ENCODE results near the gene FUZ. TPM values are rescaled to one million over a fixed set of nuclear protein-coding genes. Genes with fewer than 3 reads are reported as not detected.
A peak's percentile ranks its signal among the peaks of the same experiment; 100 is the strongest.

The FUZ gene
- total RNA-seq, 3 donors from 2014 or later (not counting 1 experiment from before 2014, with no cell fraction given) = 17.7 to 33.1 (median 20.6) TPM

- Mint-ChIP-seq H3K4me1 (peaks cover 32 to 39% of the 10 kb centered on the region in 2 donors), H3K27me3 (ENCODE audit: low read depth in 2 of 2) (no peaks in the 10 kb centered on the region), H3K27ac (no peak overlapping the region), H3K9me3 (no peaks in the 10 kb centered on the region), H3K36me3 (no peaks in the 10 kb centered on the region), H3K4me3 (no peak overlapping the region)
- TF ChIP-seq CTCF (IDR thresholded peaks at IDR 0.05) = no peak
- ATAC-seq (no peak), DNase-seq (no peak)
- H3K4me1 ChIP-seq (ENCODE audit: control insufficient read depth, insufficient read depth, low read length) = peaks cover 43% of the 10 kb centered on the region
- no peaks in the 10 kb centered on the region for H3K9me3 ChIP-seq (ENCODE audit: control insufficient read depth, insufficient read depth, low read length)
- no peaks in the 10 kb centered on the region for H3K36me3 ChIP-seq (ENCODE audit: control insufficient read depth, insufficient read depth, low read length)
- H3K27ac ChIP-seq (ENCODE audit: low read length) = no peak overlapping the region
- H3K4me3 ChIP-seq (ENCODE audit: low read length) = no peak overlapping the region
- no peaks in the 10 kb centered on the region for H3K27me3 ChIP-seq (ENCODE audit: control insufficient read depth, insufficient read depth, low read length)
- 95% methylated on average over 8 of the region's 8 CpGs for WGBS (ENCODE audit: insufficient coverage)
- intact Hi-C loops (cut with micrococcal nuclease) = no loop called here
Observed at GRCh38 chr19:49764341-49764740, 48.8 kb downstream of the FUZ start.

GRCh38 chr19:49763230-49763629 is 49.9 kb downstream of the FUZ start, which contains the start of gene TSKS:
TSKS (minus strand) TSS chr19:49763306; CDS start chr19:49763247, 59 bp downstream.
- peak within 1 kb of the TSS in 1 of 2 donors; percentile 75 for H3K27ac Mint-ChIP-seq
- ATAC-seq = no peak
- H3K4me1 ChIP-seq (ENCODE audit: control insufficient read depth, insufficient read depth, low read length) = peaks cover 32% of the 10 kb centered on the region
- 95% methylated on average over 6 of the region's 6 CpGs for WGBS (ENCODE audit: insufficient coverage)
- H3K9me3 ChIP-seq (ENCODE audit: control insufficient read depth, insufficient read depth, low read length) = no peaks in the 10 kb centered on the region
- H3K4me3 Mint-ChIP-seq = peak within 1 kb of the TSS; percentile 47
- H3K4me1 Mint-ChIP-seq = peaks cover 22 to 28% of the 10 kb centered on the region in 2 donors
- TF ChIP-seq CTCF (IDR thresholded peaks at IDR 0.05) = no peak
- H3K27me3 ChIP-seq (ENCODE audit: control insufficient read depth, insufficient read depth, low read length) = no peaks in the 10 kb centered on the region
- H3K27ac ChIP-seq (ENCODE audit: low read length) = no peak within 1 kb of the TSS
- DNase-seq = no peak
- no peaks in the 10 kb centered on the region for H3K27me3 Mint-ChIP-seq (ENCODE audit: low read depth in 2 of 2)
- no peak within 1 kb of the TSS for H3K4me3 ChIP-seq (ENCODE audit: low read length)
- no peaks in the 10 kb centered on the region for H3K36me3 Mint-ChIP-seq
- intact Hi-C loops (cut with micrococcal nuclease) = no loop called here
- H3K9me3 Mint-ChIP-seq = no peaks in the 10 kb centered on the region
- no peaks in the 10 kb centered on the region for H3K36me3 ChIP-seq (ENCODE audit: control insufficient read depth, insufficient read depth, low read length)

GRCh38 chr19:49761625-49762311 is 51.3 kb downstream of the FUZ start:
- intact Hi-C loops (cut with micrococcal nuclease) = no loop called here
- H3K27ac Mint-ChIP-seq = peak overlapping the region in 1 of 2 donors; percentile 75
- no peaks in the 10 kb centered on the region for H3K9me3 Mint-ChIP-seq
- peaks cover 11 to 15% of the 10 kb centered on the region in 2 donors for H3K4me1 Mint-ChIP-seq
- H3K9me3 ChIP-seq (ENCODE audit: control insufficient read depth, insufficient read depth, low read length) = no peaks in the 10 kb centered on the region
- H3K4me3 Mint-ChIP-seq = peak overlapping the region; percentile 2
- H3K36me3 Mint-ChIP-seq = no peaks in the 10 kb centered on the region
- no peak overlapping the region for H3K4me3 ChIP-seq (ENCODE audit: low read length)
- H3K27me3 ChIP-seq (ENCODE audit: control insufficient read depth, insufficient read depth, low read length) = no peaks in the 10 kb centered on the region
- peaks cover 21% of the 10 kb centered on the region for H3K4me1 ChIP-seq (ENCODE audit: control insufficient read depth, insufficient read depth, low read length)
- 74% methylated on average over 14 of the region's 16 CpGs for WGBS (ENCODE audit: insufficient coverage)
- H3K27me3 Mint-ChIP-seq (ENCODE audit: low read depth in 2 of 2) = no peaks in the 10 kb centered on the region
- no peak for ATAC-seq
- no peaks in the 10 kb centered on the region for H3K36me3 ChIP-seq (ENCODE audit: control insufficient read depth, insufficient read depth, low read length)
- H3K27ac ChIP-seq (ENCODE audit: low read length) = no peak overlapping the region
- TF ChIP-seq CTCF (IDR thresholded peaks at IDR 0.05) = no peak
- DNase-seq = peak in 1 of 2 donors; percentile 67

- no peaks in the 10 kb centered on the region for H3K27me3 Mint-ChIP-seq (ENCODE audit: low read depth in 2 of 2)
- peak overlapping the region in 1 of 2 donors; percentile 75 for H3K27ac Mint-ChIP-seq
- H3K4me3 ChIP-seq (ENCODE audit: low read length) = no peak overlapping the region
- peaks cover under 1% of the 10 kb centered on the region for H3K9me3 ChIP-seq (ENCODE audit: control insufficient read depth, insufficient read depth, low read length)
- peaks cover 21% of the 10 kb centered on the region for H3K4me1 ChIP-seq (ENCODE audit: control insufficient read depth, insufficient read depth, low read length)
- H3K36me3 Mint-ChIP-seq = no peaks in the 10 kb centered on the region
- intact Hi-C loops (cut with micrococcal nuclease) = no loop called here
- peaks cover 7 to 10% of the 10 kb centered on the region in 2 donors for H3K4me1 Mint-ChIP-seq
- DNase-seq (no peak), ATAC-seq (no peak)
- H3K27me3 ChIP-seq (ENCODE audit: control insufficient read depth, insufficient read depth, low read length) = no peaks in the 10 kb centered on the region
- H3K9me3 Mint-ChIP-seq = no peaks in the 10 kb centered on the region
- WGBS (ENCODE audit: insufficient coverage) = 100% methylated on average over 1 of the region's 1 CpG
- H3K36me3 ChIP-seq (ENCODE audit: control insufficient read depth, insufficient read depth, low read length) = no peaks in the 10 kb centered on the region
- H3K27ac ChIP-seq (ENCODE audit: low read length) = no peak overlapping the region
- TF ChIP-seq CTCF (IDR thresholded peaks at IDR 0.05) = no peak
- no peak overlapping the region for H3K4me3 Mint-ChIP-seq
Observed at GRCh38 chr19:49761249-49761624, 51.9 kb downstream of the FUZ start.
